Measurements from ENCODE around the gene ZNF780B.
"Not testable (repeated sequence)": the region's sequence is repeated elsewhere in the genome, so short reads cannot be mapped to it uniquely, and the experiment has no call there.

Gene ZNF780B

GRCh38 chr19:40055832-40056504 is at the start of gene ZNF780B:
ZNF780B (minus strand) TSS chr19:40056231; CDS start chr19:40050332, 5,899 bp downstream.
- DNase-seq (ENCODE audit: low read depth): peak; percentile 49

- DNase-seq (ENCODE audit: low read depth): no peak
These were observed 48.7 kb upstream of the ZNF780B start for GRCh38 chr19:40104754-40105153.

GRCh38 chr19:40103600-40103999 is 47.6 kb upstream of the ZNF780B start:
- no peak for DNase-seq (ENCODE audit: low read depth)

GRCh38 chr19:40101813-40102212 is 45.8 kb upstream of the ZNF780B start:
- no peak for DNase-seq (ENCODE audit: low read depth)

- no peak for DNase-seq (ENCODE audit: low read depth)
These were observed 37.4 kb upstream of the ZNF780B start for GRCh38 chr19:40093416-40093815.

- no peak for DNase-seq (ENCODE audit: low read depth)
These were observed 35.4 kb upstream of the ZNF780B start for GRCh38 chr19:40091205-40092129.

- DNase-seq (ENCODE audit: low read depth): peak; percentile 68
These were observed 34.5 kb upstream of the ZNF780B start, which contains the start of gene ZNF780A for GRCh38 chr19:40090241-40091204. ZNF780A (minus strand) TSS chr19:40090943; CDS start chr19:40084753, 6,190 bp downstream.

- DNase-seq (ENCODE audit: low read depth): no peak
These were observed 33.4 kb upstream of the ZNF780B start for GRCh38 chr19:40089462-40089861.

- DNase-seq (ENCODE audit: low read depth): no peak
These were observed 32.4 kb upstream of the ZNF780B start for GRCh38 chr19:40088299-40089047.

- DNase-seq (ENCODE audit: low read depth): no peak
These were observed 28.9 kb upstream of the ZNF780B start for GRCh38 chr19:40084948-40085347.

- no peak for DNase-seq (ENCODE audit: low read depth)
These were observed 25.4 kb upstream of the ZNF780B start for GRCh38 chr19:40081411-40081810.

GRCh38 chr19:40080289-40080688 is 24.3 kb upstream of the ZNF780B start:
- DNase-seq (ENCODE audit: low read depth): no peak

- DNase-seq (ENCODE audit: low read depth): no peak
These were observed 22.3 kb upstream of the ZNF780B start for GRCh38 chr19:40078377-40078776.

GRCh38 chr19:40070058-40070457 is 14.0 kb upstream of the ZNF780B start:
- DNase-seq (ENCODE audit: low read depth): no peak

GRCh38 chr19:40059624-40060023 is 3.6 kb upstream of the ZNF780B start:
- no peak for DNase-seq (ENCODE audit: low read depth)

GRCh38 chr19:40057166-40057565 is 1.1 kb upstream of the ZNF780B start:
- DNase-seq (ENCODE audit: low read depth): no peak

- no peak for DNase-seq (ENCODE audit: low read depth)
These were observed 474 bp upstream of the ZNF780B start for GRCh38 chr19:40056505-40056904.

GRCh38 chr19:40055049-40055448 is 982 bp downstream of the ZNF780B start:
- DNase-seq (ENCODE audit: low read depth): no peak

GRCh38 chr19:40054632-40055031 is 1.4 kb downstream of the ZNF780B start:
- no peak for DNase-seq (ENCODE audit: low read depth)

- no peak for DNase-seq (ENCODE audit: low read depth)
These were observed 2.5 kb downstream of the ZNF780B start for GRCh38 chr19:40053491-40053890.

GRCh38 chr19:40041718-40042117 is 14.3 kb downstream of the ZNF780B start:
- not testable (repeated sequence) for DNase-seq (ENCODE audit: low read depth)
